HG03175 (cell line): ENCODE results near the gene CRYGA.

Source experiments
- ATAC-seq: cut with Tn5 transposase; IDR thresholded peaks from one replicate; pipeline ENCODE4 v1.9.1; 2021; ENCODE audit warnings: mild to moderate bottlenecking, moderate library complexity; ENCODE audit not compliant: unreplicated experiment

Gene CRYGA, protein sequence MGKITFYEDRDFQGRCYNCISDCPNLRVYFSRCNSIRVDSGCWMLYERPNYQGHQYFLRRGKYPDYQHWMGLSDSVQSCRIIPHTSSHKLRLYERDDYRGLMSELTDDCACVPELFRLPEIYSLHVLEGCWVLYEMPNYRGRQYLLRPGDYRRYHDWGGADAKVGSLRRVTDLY

DNA sequence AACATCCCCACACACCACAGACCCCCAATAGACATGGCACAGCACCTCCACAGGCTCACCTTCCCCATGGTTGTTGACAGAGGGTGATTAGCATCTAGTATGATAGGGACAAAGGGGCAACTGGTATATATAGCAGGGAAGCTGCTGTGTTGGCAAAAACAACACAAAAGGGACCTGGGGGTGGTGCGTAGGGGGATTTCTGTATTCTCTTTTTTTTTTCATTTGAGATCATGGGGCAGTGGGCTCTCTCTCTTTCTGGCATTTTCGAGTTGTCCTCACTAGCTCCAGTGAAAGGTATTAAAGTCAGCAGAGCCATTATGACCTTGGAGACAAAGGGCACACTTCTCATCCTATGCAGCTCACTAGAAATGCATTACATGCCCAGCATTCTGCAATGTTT lies at the start of gene CRYGA:
Gene CRYGA (minus strand): TSS at position 101 of the 400 bp plus-strand sequence. CDS start 33 bp downstream, at position 68.
- ATAC-seq, result no peak

GRCh38 chr2:208210688-208211451 lies 47.5 kb upstream of the CRYGA start:
- no peak for ATAC-seq

GRCh38 chr2:208208335-208209085 lies 45.1 kb upstream of the CRYGA start:
- no peak for ATAC-seq

DNA sequence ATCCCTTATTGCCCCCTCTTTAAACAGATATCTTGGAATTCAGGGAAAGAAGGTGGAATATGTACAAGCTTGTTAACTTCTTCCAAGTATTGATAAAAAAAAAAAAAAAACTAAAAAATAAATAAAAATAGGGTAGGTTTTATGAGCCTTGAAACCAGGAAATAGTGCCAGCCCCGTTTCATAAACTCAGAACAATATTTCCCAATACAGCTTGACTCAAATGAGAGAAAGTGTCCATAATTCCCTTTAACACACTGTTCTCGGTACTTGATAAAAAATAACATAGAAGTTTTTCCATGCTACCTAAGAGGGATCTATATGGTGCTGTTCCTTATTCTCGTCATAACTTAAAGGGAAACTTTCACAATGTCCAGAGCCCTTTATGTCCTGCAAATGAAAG lies 44.4 kb upstream of the CRYGA start:
- ATAC-seq, result no peak

DNA sequence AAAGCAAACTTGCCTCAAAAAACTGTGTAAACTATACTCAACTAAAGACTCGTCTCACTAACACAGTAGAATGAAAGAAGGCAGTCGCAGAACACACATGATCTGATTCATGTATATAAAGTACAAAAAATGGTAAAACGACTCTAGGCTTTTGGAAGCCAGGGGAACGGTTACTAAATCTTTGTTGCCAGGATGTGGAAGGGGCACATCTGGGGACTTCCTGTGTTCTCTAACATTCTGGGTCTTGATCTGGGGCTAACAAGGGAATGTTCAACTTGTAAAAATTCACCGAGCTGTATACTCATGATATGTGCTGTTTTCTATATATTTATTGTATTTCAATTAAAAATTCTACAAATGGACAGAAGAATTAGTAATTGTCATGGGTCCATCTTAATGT lies 40.8 kb upstream of the CRYGA start:
- no peak for ATAC-seq

DNA sequence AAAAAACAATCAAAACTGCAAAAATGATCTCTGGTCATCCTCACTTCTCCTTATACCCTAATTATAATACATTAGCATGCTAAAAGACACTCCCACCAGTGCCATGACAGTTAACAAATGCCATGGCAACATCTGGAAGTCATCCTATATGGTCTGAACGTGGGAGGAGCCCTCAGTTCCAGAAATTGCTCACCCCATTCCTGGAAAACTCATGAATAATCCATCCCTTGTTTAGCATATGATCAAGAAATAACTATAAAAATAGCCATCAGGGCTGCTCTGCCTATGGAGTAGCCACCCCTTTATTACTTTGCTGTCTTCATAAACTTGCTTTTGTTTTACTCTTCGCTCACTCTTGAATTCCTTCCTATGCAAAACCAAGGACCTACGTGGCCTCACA lies 32.1 kb upstream of the CRYGA start:
- no peak for ATAC-seq

DNA sequence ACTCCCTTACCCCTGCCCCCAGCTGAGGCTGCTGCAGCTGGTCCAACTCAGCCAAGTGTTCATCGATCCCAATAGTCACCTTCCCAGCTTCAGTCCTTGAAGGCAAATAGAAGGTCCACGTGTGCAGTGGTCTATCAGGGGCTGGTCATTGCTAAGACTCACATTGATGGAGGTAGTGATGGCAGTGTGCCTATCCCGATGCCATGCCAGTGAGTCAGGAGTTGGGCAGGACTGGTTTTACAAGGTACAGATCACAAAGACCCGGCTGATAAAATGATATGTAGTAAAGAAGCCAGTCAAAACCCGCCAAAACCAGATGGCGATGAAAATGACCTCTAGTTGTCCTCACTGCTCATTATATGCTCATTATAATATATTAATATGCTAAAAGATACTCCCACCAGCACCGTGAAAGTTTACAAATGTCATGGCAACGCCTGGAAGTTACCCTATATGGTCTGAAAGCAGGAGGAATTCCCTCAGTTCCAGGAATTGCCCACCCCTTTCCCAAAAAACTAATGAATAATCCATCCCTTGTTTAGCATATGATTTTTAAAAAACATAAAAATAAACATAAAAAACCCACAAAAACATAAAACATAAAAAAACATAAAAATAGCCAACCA lies 29.3 kb upstream of the CRYGA start:
- no peak for ATAC-seq

DNA sequence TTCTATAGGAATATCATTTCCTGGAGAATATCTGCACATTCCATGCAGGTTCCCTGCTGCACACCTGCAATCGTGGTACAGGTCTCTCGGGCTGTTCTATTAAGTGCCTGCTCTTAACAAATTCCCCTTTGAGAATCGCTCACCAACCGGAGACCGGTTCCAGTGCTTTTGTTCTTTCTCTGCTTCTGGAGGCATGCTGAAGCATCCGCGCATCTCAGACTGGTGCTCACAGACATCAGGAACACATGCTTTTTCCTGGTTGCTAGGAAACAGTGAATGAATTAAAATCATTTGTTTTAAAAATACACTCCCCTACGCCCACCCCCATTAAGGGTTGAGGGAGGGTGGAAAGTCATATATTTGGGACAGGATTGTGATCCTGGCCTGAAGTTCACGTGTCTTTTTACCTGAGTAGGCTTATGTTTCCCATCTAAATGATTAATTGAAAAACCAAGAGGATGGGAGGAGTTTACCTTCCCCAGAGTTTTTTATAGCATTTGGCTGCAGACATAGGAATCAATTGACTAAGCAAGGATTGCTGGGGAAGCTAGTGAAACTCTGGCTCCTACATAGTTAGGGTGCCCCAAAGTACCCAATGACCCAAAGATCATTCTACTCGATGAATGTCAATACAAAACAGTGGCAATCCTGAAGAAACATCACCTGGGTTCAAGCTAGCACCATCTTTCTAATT lies 26.6 kb upstream of the CRYGA start, which contains the start of gene C2orf80:
Gene C2orf80 (minus strand): TSS at position 221 of the 694 bp plus-strand sequence. CDS start 3,044 bp downstream, outside the sequence.
- no peak for ATAC-seq

- ATAC-seq, result no peak
Measured at GRCh38 chr2:208189069-208189809, 25.9 kb upstream of the CRYGA start.

- no peak for ATAC-seq
Measured at GRCh38 chr2:208186893-208187292, 23.5 kb upstream of the CRYGA start.

GRCh38 chr2:208186465-208186864 lies 23.1 kb upstream of the CRYGA start:
- ATAC-seq, result no peak

DNA sequence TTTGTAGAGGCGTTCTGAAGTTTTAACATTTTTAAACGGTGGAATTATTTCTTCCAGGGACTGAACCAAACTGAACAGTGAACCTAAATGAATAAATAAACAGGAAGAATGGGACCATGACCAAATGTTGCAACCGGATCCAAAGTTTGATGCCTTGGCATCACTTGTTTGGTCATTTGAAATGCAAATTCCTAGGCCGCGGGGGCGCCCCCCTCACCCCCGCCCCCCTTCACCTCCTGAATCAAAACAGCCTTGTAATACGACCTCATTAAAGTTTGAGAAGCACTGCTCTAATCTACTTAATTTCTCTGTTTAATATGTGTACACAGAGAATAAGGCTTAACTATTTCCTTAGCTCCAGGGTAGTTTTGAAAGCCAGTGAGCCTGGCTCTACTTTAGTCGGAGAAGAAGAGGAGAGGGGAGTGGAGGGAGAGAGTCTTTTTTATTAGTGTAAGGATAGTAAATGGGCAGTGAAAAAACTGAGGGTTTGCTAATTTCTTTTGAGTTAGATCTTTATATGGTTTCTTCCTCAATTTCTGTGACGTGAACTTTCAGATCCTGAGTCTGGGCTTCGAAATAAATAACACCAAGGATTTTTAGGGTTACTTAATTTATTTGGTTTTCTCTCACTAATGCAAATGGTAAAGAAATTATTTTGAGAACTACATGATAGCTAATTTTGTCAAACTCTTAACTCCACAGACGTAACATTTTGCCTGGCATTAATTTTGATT lies 20.8 kb upstream of the CRYGA start:
- ATAC-seq, result no peak

DNA sequence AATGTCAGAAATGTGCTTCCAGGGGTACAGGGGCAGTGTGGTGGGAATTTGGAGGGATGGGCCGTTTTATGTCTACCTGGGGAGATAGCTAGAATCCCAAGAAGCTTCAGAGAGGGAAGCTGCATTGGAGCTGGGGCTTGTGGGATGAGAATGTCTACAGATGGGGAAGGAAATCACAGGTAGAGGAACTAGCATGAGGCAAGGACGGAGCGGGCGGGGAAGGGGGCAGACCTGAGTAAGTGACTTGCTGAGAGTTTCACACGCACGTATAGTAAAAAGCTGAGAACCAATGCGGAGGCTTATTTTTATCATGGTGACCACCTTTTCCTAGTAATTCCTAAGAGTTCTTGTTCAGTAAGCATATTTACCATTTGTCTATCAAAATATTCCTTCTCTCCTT lies 20.1 kb upstream of the CRYGA start:
- ATAC-seq, result no peak

DNA sequence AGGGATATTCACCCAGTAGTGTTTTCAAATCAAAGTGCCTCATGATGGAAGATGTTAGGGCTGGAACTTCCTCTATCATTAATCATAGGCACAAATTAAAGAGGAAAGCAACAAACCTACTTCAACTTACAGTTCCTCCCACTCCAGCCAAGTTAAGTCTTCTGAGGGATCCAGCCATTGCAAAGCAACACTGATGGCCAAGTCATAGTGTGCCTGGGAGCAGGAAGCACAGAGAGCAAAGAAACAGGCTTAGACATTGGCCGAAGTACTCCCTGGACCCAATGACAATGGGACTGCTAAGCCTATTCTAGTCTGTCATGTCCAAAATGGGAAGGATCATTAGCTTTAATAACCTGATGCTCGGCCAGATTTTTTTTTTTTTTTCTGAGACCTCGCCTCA lies 19.4 kb upstream of the CRYGA start:
- ATAC-seq, result no peak

DNA sequence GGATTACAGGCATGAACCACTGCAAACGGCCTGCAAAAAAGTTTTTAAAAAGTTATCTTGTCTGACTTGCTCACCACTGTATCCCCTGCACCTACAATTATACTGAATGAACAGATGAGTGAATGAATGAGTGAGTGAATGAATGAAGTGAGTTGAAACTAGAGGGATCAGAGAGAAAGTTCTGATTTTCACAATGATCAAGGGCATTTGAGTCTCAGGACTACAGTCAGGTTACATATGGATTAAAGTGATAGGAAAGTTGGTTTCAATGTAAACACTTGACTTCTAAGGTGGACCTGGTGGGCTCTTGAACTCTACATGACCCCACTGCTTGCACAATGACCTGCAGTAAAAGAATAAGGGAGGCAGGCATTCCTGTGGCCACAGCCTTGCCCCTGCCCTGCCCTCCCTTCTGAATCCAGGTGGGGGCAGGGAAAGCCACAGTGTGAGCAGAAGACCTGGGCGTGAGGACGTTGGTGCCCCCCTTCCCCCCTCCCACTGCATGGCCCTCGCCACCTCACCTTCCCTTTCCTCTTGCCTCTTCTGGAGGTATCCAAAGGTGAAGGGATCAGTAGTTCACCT lies 15.7 kb upstream of the CRYGA start:
- ATAC-seq, result no peak

DNA sequence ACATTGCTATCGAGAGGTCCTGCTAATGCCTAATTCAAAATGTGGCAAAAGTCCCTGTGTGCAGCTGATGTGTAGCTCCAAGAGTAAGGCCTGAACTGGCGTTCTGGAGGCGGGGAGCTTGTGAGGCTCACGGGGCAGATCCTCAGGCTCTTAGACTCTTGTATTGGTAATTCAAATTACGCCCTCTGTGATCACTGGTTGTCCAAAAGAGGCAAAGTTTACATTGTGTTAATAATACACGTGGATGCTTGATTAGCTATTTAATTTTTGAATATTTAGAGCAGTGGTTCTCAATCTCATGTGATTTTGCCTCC lies 12.4 kb upstream of the CRYGA start:
- ATAC-seq, result no peak

- peak; percentile 98 for ATAC-seq
Measured at GRCh38 chr2:208175069-208175839, 11.9 kb upstream of the CRYGA start.

GRCh38 chr2:208174144-208174543 lies 10.8 kb upstream of the CRYGA start:
- ATAC-seq, result no peak
